Type B pancreatic cell (in vitro differentiated cells): ENCODE measurements around the gene ST6GAL2. TPM values are rescaled to one million over a fixed set of nuclear protein-coding genes. Genes with fewer than 3 reads are reported as not detected.

ENCODE experiments used
- DNase-seq: peaks from one replicate; pipeline ENCODE4 v3.0.0; 2021; ENCODE audit warnings: mixed read lengths; ENCODE audit not compliant: unreplicated experiment; ENCODE audit errors: extremely low spot score
- H3K27ac Mint-ChIP-seq: 2 replicates; pipeline ENCODE4 v1.8.0; 2021; ENCODE audit warnings: mild to moderate bottlenecking, mixed read lengths
- H3K27me3 Mint-ChIP-seq: 2 replicates; pipeline ENCODE4 v1.8.0; 2021; ENCODE audit warnings: mixed read lengths
- H3K36me3 Mint-ChIP-seq: 2 replicates; pipeline ENCODE4 v1.8.0; 2021; ENCODE audit warnings: mixed read lengths
- H3K4me1 Mint-ChIP-seq: one replicate; pipeline ENCODE4 v1.8.0; 2021; ENCODE audit warnings: mixed read lengths; ENCODE audit not compliant: unreplicated experiment
- H3K4me3 Mint-ChIP-seq: 2 replicates; pipeline ENCODE4 v1.8.0; 2021; ENCODE audit warnings: mild to moderate bottlenecking, mixed read lengths
- H3K9me3 Mint-ChIP-seq: 2 replicates; pipeline ENCODE4 v1.8.0; 2021; ENCODE audit warnings: mixed read lengths
- CTCF ChIP-seq: fragments of 200-600 bp; sonication (generic); conservative IDR thresholded peaks from 2 replicates; pipeline ENCODE4 v1.5.0; 2021; ENCODE audit warnings: antibody characterized with exemption, mild to moderate bottlenecking
- total RNA-seq: library from RNA; stranded (reverse); gene quantifications from 2 replicates; pipeline ENCODE4 v1.2.1, GENCODE V29; 2021; ENCODE audit warnings: low replicate concordance

The ST6GAL2 gene
- total RNA-seq, 1 donor from 2014 or later = 18.7 TPM

GRCh38 chr2:106792671-106793070, 93.3 kb downstream of the ST6GAL2 start:
- H3K4me3 Mint-ChIP-seq = no peak overlapping the region
- no peak for TF ChIP-seq CTCF
- H3K27me3 Mint-ChIP-seq = no peaks in the 10 kb centered on the region
- no peaks in the 10 kb centered on the region for H3K36me3 Mint-ChIP-seq
- peaks cover 5% of the 10 kb centered on the region for H3K4me1 Mint-ChIP-seq
- DNase-seq = no peak
- H3K27ac Mint-ChIP-seq = no peak overlapping the region
- peaks cover 5% of the 10 kb centered on the region for H3K9me3 Mint-ChIP-seq

- no peak for TF ChIP-seq CTCF
- H3K27ac Mint-ChIP-seq = no peak overlapping the region
- peaks cover 5% of the 10 kb centered on the region for H3K9me3 Mint-ChIP-seq
- peaks cover 5% of the 10 kb centered on the region for H3K4me1 Mint-ChIP-seq
- no peaks in the 10 kb centered on the region for H3K27me3 Mint-ChIP-seq
- no peak for DNase-seq
- H3K36me3 Mint-ChIP-seq = no peaks in the 10 kb centered on the region
- H3K4me3 Mint-ChIP-seq = no peak overlapping the region
Observed at GRCh38 chr2:106789185-106789584, 96.8 kb downstream of the ST6GAL2 start.

- Mint-ChIP-seq H3K36me3 (no peaks in the 10 kb centered on the region), H3K9me3 (no peaks in the 10 kb centered on the region), H3K4me1 (no peaks in the 10 kb centered on the region), H3K27me3 (peaks cover 3% of the 10 kb centered on the region), H3K4me3 (no peak overlapping the region), H3K27ac (no peak overlapping the region)
- no peak for TF ChIP-seq CTCF
- no peak for DNase-seq
Observed at GRCh38 chr2:106782681-106783080, 103.3 kb downstream of the ST6GAL2 start.

- Mint-ChIP-seq H3K27me3 (peaks cover 3% of the 10 kb centered on the region), H3K4me1 (no peaks in the 10 kb centered on the region), H3K9me3 (no peaks in the 10 kb centered on the region), H3K36me3 (no peaks in the 10 kb centered on the region), H3K27ac (no peak overlapping the region), H3K4me3 (no peak overlapping the region)
- no peak for TF ChIP-seq CTCF
- DNase-seq = no peak
Observed at GRCh38 chr2:106781196-106781595, 104.8 kb downstream of the ST6GAL2 start.

- Mint-ChIP-seq H3K9me3 (no peaks in the 10 kb centered on the region), H3K4me3 (no peak overlapping the region), H3K36me3 (no peaks in the 10 kb centered on the region), H3K27me3 (no peaks in the 10 kb centered on the region), H3K27ac (no peak overlapping the region), H3K4me1 (no peaks in the 10 kb centered on the region)
- DNase-seq = no peak
- TF ChIP-seq CTCF = no peak
Observed at GRCh38 chr2:106771811-106772210, 114.2 kb downstream of the ST6GAL2 start.

- no peak for TF ChIP-seq CTCF
- Mint-ChIP-seq H3K27ac (no peak overlapping the region), H3K9me3 (no peaks in the 10 kb centered on the region), H3K4me3 (no peak overlapping the region), H3K36me3 (no peaks in the 10 kb centered on the region), H3K4me1 (no peaks in the 10 kb centered on the region), H3K27me3 (no peaks in the 10 kb centered on the region)
- DNase-seq = no peak
Observed at GRCh38 chr2:106770986-106771385, 115.0 kb downstream of the ST6GAL2 start.
